Regular cardiac myocyte (primary cell): Measurements from ENCODE around the gene FES. TPM values are rescaled to one million over a fixed set of nuclear protein-coding genes. Genes with fewer than 3 reads are reported as not detected.

Experiments used
- total RNA-seq: library from RNA; depleted of rRNA; stranded (reverse); fragments of >200 nt; gene quantifications from 2 replicates; pipeline ENCODE4 v1.2.3, GENCODE V29; 2014

Gene FES
- 15.7 and 30.2 TPM in 2 replicates for total RNA-seq

GRCh38 chr15:90883976-90884718 lies at the start of gene FES:
TSS of gene FES (plus strand) at chr15:90884504. CDS start at chr15:90885046, 542 bp downstream.

GRCh38 chr15:90868261-90868689 lies 16.0 kb upstream of the FES start, which contains the start of gene FURIN:
TSS of gene FURIN (plus strand) at chr15:90868588. CDS start at chr15:90875741, 7,153 bp downstream.

GRCh38 chr15:90902840-90903732 lies 18.8 kb downstream of the FES start, which contains the start of gene MAN2A2:
TSS of gene MAN2A2 (plus strand) at chr15:90903302. CDS start at chr15:90904208, 906 bp downstream.

GRCh38 chr15:90931828-90932659 lies 47.7 kb downstream of the FES start, which contains the start of gene HDDC3:
TSS of gene HDDC3 (minus strand) at chr15:90932549. CDS start at chr15:90932540, 9 bp downstream.

GRCh38 chr15:90934949-90935751 lies 50.8 kb downstream of the FES start, which contains the start of gene UNC45A:
TSS of gene UNC45A (plus strand) at chr15:90935285. CDS start at chr15:90935325, 40 bp downstream.

Other genes with a start within 250 kb of the FES start
- gene BLM, start 167.2 kb upstream of the FES start, total RNA-seq, result 0.85 and 8.8 TPM in 2 replicates
- gene FURIN, start 15.9 kb upstream of the FES start, total RNA-seq, result 39.5 and 94.1 TPM in 2 replicates
- gene MAN2A2, start 18.8 kb downstream of the FES start, total RNA-seq, result 18.6 and 22.0 TPM in 2 replicates
- gene HDDC3, start 48.0 kb downstream of the FES start, total RNA-seq, result 19.2 and 21.5 TPM in 2 replicates
- 89.9 and 101 TPM in 2 replicates for gene UNC45A, start 50.8 kb downstream of the FES start, total RNA-seq
- 11.3 and 15.7 TPM in 2 replicates for gene RCCD1, start 70.4 kb downstream of the FES start, total RNA-seq
- 33.5 and 247 TPM in 2 replicates for gene PRC1, start 110.0 kb downstream of the FES start, total RNA-seq
- gene VPS33B, start 138.1 kb downstream of the FES start, total RNA-seq, result 9.6 and 10.7 TPM in 2 replicates
- not detected in 2 replicates for gene SV2B, start 215.8 kb downstream of the FES start, total RNA-seq